GM18907 (cell line): ENCODE data around the gene GALNT18.

Experiments
- ATAC-seq: cut with Tn5 transposase; IDR thresholded peaks from one replicate; pipeline ENCODE4 v1.9.1; 2021; ENCODE audit warnings: mild to moderate bottlenecking, moderate library complexity; ENCODE audit not compliant: unreplicated experiment

Gene GALNT18

DNA sequence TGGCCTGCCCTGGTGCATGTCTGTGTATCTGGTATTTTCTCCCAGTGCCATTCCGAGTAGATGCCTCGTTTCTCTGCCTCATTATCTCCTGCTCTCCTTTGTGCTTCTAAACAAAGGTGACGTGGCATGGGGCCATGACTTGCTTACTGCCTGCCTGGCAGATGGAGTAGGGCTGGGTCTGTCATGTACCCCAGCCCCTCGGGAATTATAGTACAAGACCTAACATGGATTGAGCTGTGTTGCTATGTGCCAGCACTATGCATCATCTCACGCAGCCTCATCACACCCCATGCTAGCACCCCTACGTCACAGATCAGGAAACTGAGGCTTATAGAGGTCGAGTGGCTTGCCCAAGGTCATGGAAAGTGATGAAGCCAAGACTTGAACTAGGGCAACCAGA lies 88.1 kb downstream of the GALNT18 start:
- no peak for ATAC-seq

DNA sequence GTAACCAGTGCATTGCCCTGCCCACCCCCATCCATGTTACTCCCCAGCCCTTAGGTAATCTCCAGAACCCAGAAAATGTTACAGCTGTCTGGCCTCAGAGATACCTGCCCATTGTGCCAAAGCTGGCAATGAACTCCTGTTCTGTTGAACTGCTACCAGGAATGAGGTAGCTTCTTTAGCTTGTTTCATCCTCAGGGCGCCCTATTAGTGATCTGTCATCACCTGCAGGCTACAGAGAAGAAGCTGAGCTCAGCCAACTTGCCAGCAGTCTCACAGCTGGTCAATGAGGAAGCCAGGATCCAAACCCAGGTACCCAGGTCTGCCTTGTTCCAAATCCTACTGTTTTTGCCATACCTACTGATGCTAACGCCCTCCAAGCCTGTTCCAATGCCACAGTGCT lies 88.7 kb downstream of the GALNT18 start:
- ATAC-seq, result no peak

DNA sequence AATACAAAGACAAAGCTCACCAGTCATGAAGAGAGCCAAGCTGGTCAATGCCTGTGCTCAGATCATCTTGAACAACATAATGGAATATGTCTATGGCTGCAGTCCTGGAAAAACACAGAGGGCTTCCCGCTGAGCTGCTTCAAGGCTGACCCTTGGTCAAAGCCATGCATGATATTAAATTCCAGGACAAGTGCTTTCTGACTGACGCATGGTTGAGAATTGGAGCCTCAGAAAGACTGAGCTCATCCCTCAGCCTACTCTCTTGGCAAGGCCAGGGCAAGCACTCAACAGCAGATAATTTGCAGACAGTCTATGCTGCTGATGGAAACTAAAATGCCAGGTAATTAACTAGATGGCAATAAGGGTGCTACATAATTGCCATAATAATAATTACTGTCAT lies 89.2 kb downstream of the GALNT18 start:
- no peak for ATAC-seq

DNA sequence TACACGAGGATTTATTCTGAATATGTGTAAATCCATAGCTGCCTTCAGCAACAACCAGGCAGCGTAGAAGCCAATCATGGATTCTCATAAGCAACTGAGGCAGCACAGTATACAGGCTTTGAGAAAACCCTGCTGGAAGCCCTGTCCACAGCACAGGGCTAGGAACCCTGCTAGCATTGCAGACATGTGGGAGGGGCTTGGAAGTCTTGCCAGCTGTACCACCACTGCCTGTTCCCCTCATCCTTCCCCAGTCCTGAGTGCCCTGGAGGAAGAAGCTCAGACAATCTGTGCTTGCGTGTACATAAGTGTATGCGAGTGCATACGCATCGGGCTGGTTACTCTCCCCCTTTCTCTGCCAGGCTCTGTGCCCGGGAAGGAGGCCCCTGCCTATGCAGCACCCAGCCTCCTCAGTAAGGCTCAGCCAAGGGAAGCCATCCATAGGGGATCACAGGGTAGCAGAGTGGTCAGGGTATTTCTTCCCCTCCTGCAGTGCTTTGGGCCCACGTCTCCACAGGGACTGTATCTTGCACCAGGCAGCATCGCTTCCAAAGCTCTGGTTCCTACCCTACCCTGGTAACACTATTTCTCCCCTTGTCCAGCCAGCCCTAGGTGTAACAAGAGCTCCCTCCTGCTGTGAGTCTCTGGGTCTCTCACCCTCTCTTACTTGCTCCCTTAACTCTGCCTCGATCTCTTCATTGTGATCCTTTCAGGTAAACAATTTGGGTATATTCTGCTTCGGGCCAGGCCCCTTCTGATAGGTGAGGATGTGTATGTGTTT lies 90.5 kb downstream of the GALNT18 start:
- no peak for ATAC-seq

DNA sequence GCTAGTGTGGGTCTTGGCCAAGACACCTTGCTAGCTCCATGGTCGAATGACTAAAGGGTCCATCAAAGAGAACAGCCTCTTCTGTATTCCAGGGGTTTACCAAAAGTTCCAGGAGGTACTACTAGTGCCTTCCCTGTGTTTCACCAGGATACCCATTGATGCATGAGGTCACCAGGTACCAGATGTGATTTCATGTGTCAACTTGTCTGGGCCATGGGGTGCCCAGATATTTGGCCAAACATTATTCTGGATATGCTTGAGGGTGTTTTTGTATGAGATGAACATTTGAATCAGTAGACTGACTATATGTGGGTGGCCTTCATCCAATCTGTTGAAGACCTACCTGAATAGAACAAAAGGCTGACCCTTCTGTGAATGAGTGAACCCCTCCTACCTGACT lies 92.8 kb downstream of the GALNT18 start:
- no peak for ATAC-seq

DNA sequence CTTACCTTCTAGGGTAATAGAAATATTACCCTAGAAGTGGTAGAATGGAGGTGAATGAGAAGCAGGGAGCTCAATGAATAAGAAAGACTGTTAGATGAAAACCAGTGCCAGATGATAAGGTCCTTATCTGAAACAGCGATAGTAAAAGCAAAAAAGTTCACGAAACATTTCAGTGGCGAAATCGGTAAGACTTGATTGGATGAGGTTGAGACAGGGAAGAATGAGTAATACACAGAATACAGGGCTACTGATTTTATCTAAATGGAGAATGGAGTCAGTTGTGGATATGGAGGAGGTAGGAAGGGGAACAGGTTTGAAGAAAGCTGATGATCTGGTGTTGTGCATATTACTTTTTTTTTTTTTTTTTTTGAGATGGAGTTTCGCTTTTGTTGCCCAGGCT lies 96.5 kb downstream of the GALNT18 start:
- no peak for ATAC-seq

DNA sequence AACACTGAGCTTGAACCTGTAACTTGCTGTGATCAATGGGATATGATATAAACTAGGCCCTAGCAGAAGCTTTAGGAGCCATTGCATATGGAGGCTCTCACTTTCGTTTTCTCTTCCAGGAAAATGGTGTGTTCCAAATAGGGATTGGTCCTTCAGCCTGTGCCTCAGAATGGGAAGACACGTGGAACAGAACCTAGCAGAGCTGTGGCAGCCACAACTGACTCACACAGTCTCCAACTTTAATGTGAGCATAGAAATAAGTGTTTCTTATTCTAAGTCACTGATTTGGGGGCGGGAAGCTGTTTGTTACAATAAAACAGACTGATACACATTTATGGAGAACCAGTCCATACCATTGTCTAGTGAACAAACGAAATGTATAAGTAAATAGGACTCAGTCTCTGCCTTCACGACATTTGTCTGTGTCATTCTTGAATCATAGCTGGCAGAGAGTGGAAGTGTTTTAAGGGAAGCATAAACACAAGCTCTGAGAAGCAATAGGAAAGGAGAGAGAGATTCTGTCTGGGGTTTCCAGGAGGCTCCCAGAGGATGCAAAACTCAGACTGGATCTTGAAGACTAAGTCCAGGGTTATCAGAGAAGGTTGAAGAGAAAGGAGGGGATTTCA lies 97.3 kb downstream of the GALNT18 start:
- no peak for ATAC-seq

DNA sequence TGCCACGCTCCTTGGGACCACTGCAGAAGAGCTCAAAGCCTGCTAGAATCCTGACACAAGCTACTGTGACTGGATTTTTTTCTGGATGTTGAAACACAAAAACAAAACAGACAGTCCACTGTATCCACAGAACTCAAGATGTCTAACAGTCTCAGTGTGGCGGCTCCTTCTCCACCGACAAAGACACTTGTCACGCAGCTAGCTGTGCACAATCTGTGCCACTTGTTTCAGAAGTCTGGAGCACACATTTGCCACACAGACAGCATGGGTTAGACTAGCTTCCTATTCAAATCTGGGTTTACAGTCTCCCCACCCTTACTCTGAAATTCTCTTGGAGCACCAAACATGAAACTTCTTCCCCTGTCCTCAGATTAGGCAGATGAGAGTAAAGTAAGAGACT lies 99.2 kb downstream of the GALNT18 start:
- no peak for ATAC-seq

DNA sequence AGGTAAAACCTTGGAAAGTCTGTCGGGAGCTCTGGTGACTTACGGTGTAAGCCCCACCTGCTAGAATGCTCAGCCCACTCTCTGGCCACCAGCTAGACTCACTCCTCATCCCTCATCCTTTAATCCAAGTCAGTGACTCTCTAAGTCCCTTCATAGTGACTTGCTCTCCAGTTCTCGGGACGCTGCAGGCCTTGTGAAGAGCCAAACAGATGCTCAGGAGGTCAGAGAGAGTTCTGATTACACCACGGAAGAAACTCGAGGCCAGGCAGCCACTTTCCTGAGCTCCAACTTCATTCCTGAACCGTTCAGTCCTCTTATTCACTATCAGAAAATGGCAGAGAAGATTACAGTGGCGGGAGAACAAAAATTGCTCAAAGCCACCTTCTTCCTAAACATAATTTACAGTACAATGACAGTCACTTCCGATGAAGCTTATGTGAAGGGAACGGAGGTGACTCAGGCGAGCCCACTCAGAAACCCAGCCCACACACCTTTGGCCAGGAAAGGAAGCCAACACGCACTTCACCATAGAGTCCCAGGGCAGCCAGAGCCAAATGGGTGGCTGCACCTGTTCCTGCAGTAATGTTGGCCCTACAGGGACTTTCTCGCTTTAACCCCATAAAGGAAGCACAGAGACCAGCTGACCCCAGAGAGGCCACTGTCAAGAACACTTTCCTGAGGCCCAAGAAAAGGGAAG lies 100.4 kb downstream of the GALNT18 start:
- no peak for ATAC-seq

DNA sequence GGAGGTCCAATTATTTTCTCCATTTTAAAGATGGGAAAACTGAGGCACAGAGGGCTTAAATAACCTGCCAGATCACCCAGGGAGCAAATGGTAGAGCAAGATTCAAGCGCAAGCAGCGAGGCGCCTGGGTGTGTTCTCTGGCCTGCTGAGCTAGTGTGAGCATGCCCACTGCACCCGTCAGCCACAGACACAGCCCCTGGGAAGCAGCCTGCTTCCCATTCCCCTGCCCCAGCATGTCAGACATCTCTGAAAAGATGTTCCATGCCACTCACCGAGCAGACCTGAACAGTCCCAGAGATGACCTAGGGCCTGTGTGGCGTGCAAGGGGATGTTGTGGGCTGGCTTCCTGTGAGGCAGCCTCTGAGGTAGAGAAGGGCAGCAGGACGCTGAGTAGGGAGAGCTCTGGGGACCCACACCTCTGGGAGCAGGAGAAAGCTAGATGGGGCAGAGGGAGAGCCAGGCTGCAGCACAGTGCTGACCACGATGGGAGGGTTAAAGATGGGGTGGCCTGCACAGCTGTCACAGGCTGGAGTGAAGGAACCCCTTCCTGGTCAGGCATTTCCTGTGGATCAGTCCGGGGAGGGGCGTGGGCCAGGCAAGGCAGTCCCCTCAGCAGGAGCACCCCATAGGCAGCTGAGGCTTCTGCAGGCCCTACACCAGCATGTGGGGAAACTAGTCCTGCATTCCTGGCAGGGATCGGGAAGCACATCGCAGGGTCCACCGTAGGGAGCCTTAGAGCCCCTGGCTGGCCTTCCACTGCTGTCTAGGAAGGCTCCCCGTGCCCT lies 101.4 kb downstream of the GALNT18 start:
- peak; percentile 51 for ATAC-seq

DNA sequence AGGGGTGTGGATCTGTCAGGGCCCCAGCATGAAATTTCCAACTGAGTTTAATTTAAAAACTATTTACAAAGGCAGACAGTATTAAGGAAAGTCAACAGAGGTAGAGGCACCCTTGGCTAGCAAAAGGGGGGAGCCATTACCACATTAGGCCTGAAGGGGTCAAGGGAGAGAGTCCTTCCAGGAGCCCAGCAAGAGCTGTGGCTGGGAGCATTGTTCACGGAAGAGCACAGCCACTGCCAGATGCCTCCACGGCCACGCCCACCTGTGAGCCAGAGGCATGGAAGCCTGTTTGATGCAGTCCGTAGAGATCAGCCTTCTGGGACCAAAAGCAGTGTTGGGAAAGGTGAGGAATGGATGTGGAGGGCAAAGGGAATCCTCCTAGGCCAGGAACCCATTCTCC lies 102.6 kb downstream of the GALNT18 start:
- no peak for ATAC-seq

DNA sequence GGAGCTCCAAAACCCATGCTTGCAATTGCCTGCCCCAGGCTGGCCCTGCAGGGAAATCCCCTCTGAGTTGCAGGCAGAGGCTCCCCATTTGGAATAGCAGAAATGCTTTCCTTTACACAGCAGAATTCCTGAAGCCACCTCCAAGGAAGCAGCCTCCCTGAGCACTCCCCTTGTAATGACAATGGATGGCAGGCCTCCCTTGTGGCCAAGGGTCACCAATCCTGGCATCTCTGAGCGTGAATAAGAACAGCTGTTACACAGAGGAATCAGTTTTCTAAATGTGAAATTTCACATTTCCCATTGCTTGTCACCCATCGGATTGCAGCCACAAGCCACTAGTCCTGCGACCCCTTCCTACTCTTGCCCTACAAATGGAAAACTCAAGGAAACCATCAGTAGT lies 107.6 kb downstream of the GALNT18 start:
- ATAC-seq, result no peak

DNA sequence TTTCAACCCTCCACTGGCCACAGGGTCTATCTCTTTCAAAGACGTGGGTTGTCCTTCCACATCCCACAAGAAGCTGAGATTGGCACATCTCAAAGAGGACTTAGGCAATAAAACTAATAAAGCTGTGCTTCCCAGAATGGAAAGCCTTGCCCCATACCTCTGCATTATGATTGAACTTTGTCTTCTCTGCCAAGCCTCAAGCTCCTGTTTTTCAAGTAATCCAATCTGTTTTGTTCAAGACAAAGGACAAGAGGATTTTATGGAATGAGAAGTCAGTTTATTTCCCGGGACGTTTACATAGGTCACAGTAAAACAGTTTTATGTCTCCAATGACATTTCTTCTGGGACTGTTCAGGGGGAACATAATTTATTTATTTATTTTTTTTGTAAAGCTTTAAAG lies 108.4 kb downstream of the GALNT18 start:
- ATAC-seq, result no peak

DNA sequence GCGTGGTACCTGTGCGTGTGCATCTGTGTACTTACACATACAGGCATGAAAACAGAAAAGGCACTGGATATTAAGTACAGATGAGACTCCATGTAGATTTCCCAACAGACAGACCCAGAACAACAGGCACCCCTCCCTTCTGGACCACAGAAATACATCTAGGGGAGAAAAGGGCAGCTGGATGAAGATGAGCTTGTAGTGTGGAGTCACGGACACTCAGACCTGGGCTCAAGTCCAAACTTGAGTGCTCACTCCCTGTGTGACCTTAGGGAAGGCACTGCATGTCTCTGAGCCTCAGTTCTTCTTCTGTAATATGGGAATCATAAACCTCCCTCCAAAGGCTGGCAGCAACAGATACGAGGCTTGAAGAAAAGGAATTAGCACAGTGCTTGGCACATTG lies 108.9 kb downstream of the GALNT18 start:
- ATAC-seq, result no peak

DNA sequence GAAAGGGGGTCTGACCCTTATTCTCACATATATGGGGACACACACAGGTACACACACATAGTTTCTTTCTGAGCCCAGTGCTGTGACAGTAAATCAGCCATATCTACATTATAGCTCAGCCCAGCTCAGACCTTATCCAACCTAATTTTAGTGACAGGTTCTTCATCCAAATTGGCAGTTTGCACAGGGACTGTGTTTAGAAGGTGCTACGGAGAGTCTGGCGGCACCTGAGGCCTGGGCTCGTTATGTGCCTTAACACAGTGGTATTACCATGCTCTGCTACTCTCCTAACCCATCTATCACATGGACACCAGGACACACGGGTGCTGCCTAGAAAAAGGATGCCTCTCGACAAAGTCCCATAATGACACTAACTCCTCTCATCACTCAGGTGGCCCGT lies 109.3 kb downstream of the GALNT18 start:
- ATAC-seq, result no peak

DNA sequence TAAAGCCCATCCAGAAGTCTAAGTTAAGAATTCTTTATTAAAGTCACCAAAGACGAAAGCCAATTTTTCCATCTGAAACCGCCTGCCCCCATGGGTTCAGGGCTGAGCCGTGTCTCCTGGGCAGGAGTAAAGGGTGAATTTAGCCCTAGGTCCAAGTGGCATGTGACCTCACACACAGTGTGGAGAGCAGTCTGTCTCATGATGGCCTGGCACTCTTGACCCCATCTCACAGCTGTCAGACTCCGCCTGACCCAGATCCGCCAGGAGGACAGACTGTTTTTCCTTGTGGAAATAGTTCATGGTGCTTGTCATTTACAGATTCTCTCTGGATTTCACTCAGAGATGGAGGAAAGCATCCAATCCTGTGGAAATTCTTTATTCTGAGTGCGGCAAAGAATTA lies 109.7 kb downstream of the GALNT18 start:
- no peak for ATAC-seq

DNA sequence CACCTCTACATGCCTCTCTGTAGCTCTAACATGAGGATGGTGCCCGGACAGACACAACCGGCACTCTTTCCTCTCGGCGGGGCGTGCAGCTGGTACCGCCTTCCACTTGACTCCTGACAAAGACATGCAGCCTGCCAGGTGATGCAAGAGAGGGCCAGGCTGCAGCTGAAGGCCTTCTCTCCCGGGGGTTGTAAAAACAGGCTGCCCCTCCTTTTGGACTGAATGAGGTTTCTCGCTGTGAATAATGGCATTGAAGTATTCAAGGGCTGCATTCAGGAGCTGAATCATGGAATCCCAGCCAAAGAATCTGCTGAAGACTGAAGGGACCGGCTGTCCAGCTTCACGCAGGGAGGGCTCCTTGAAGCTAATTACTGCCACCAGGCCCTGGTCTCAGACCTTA lies 110.9 kb downstream of the GALNT18 start:
- no peak for ATAC-seq

DNA sequence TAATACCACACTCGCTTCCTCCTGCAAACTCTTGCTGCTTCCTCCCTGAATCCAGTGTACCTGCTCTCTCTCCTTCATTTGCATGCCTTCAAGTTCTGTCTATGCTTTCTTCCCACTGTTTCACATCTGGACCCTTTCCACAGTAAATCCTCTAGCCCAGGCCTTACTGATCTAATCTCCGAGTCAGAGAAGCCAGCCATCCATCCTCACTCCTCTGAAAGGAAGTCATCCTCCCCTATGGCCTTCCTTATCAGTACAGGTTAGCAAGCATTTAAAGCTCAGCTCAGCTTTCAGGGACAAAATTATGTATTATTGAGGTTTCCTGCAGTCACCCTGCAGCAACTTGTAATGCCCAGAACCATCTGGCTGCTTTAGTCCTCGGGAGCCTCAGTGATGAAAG lies 116.1 kb downstream of the GALNT18 start:
- ATAC-seq, result no peak

DNA sequence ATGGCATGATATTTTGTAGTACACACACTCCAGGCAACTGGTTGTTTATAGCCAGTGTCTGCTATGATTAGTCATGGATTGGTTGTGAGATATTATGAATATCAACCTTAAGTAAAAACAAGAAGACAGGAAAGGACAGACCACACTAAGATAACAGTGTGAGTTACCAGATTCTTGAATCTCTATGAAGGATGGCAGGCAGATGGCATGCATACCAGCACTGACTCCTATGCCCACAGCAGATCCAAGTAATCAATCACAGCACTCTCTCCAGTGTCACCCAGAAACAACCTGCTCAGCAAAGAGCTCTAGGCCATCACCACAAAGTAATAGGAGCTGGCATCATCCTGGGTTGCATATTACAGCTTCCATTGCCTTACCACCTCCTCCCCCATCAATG lies 116.6 kb downstream of the GALNT18 start:
- no peak for ATAC-seq

DNA sequence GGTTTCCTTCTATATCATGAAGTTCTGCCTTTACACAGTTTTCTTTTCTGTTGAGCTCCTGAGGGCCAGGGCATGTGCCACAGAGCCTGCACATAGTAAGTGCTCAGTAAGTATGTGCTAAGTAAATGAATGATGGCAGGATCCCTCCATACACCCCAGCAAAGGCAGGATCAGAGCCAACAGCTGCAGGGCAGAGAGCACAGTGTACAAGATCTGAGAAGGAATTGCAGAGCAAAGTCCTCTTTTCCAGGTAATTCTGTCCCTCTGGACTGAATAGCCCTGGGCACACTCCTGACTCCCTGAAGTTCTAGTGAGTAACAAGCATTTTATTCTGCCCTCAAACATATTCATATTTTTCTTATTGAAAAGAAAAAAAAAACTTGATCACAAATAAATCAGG lies 117.7 kb downstream of the GALNT18 start:
- no peak for ATAC-seq

DNA sequence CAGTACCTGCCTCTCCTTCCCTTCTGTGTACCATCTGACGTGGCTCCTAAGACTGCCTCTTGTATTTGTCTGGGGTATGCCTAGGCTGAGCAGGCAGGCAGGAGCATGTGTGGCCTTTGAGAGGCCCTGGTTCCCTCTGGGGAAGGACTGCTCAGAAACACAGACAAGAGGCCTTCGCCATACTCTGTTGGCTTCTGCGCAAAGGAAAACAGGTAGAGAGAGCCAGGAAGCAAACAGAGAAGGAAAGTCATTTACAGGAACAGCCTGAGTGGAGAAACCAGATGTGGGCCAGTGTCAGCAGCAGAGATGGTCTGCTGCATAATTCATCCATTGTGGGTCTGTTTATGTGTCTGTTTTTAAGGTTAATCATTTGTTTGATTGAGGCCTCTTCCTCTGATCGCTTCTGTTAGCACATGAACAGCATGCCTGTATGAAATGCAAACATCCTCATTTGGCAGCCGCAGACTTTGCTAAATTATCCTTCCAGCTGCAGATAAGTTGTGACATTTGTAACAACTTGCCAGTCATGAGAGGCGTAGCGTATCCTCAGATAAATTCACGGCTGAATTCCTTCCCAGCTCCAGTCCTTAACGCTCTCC lies 119.4 kb downstream of the GALNT18 start:
- no peak for ATAC-seq
